H1 (cell line): ENCODE data around the gene OPCML. TPM values are rescaled to one million over a fixed set of nuclear protein-coding genes. Genes with fewer than 3 reads are reported as not detected.

Experiments
- SUZ12 ChIP-seq: fragments of 200-600 bp; sonication (generic); IDR thresholded peaks from 2 replicates; pipeline ENCODE4 v1.6.1; 2012; ENCODE audit warnings: mild to moderate bottlenecking, inconsistent platforms, low read length, moderate library complexity, mixed read lengths
- polyA plus RNA-seq, 7 experiments: library from polyadenylated mRNA; depleted of rRNA in 3 of 7; stranded (reverse) in 5 of 7; unstranded in 2 of 7; fragments of >200 nt in 5 of 7; fragments of 200-250 nt in 2 of 7; gene quantifications; 1 replicate in 5 of 7; 2 replicates in 1 of 7; 4 replicates in 1 of 7; pipeline versions ENCODE4 v1.2.1 to v1.2.3, GENCODE V29; 2011 to 2013; ENCODE audit warnings: missing spikeins in 2 of 7, mixed read lengths in 2 of 7
- total RNA-seq: library from RNA; stranded (reverse); fragmentation: NEBNext Ultra II Directional; extraction: Animal tissue kit (Norgen Biotek cat#: 25700); gene quantifications from 2 replicates; pipeline ENCODE4 v1.2.1, GENCODE V29; 2021

OPCML gene
- total and polyA plus RNA-seq, 2 of the 8 experiments (the other 6 are each of a cell fraction or from before 2014, with no cell fraction given), result 2.3 to 3.1 TPM

DNA sequence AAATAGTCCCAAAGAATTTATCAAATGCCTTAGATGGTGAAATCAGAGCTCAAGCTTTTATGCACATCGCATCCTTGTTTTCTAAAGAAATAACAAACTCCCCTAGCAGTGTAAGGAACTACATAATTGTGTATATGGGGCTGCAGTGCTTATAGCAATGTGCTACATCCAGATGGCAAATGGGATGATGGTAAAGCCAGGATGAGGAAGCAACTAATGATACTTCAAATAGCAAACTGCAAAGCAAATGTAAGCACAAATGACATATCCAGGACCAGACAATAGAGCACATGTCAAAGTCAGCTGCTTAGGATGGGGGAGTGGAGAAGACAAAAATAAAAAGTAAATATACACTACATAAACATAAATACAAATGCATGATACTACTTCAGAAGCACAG, 425.9 kb downstream of the OPCML start (continued):
- no peak for TF ChIP-seq SUZ12
